PC-9 (cell line): ENCODE results near the gene TTBK1. TPM values are rescaled to one million over a fixed set of nuclear protein-coding genes. Genes with fewer than 3 reads are reported as not detected.

Experiments
- BruUV-seq: library from RNA; stranded (reverse); fragments of 400-500 nt; replicated peaks from 2 replicates; lab custom pipeline; 2021; lab: Mats Ljungman, UMichigan
- CTCF ChIA-PET: fragments of 300-600 bp; sonication (Branson Sonifier 250); formaldehyde crosslinking; loops from one replicate; lab custom pipeline; 2022; ENCODE audit warnings: antibody characterized with exemption; lab: Charles Lee
- POLR2A ChIA-PET: fragments of 300-600 bp; sonication (Branson Sonifier 250); formaldehyde crosslinking; loops from one replicate; lab custom pipeline; 2022; ENCODE audit warnings: antibody characterized with exemption; ENCODE audit not compliant: unreplicated experiment; lab: Charles Lee
- DNase-seq, 2 experiments: peaks; one replicate each; pipeline versions ENCODE4 v3.0.0 to v3.0.0-alpha.2; 2015 to 2022; ENCODE audit warnings: mixed read lengths in 1 of 2
- H2AFZ ChIP-seq: fragments of 200-600 bp; sonication (generic); 2 replicates; pipeline ENCODE4 v1.8.1; 2017; ENCODE audit warnings: antibody characterized with exemption
- H3F3A ChIP-seq: fragments of 200-600 bp; sonication (generic); 2 replicates; pipeline ENCODE4 v1.8.1; 2017; ENCODE audit warnings: antibody characterized with exemption, mild to moderate bottlenecking, low read depth; ENCODE audit not compliant: insufficient read depth
- H3K27ac ChIP-seq: fragments of 200-600 bp; sonication (generic); 2 replicates; pipeline ENCODE4 v1.6.1; 2016; ENCODE audit warnings: mixed run types
- H3K27me3 ChIP-seq: fragments of 200-600 bp; sonication (generic); 2 replicates; pipeline ENCODE4 v1.6.1; 2016; ENCODE audit warnings: low read depth, mixed run types; ENCODE audit not compliant: insufficient read depth
- H3K36me3 ChIP-seq: fragments of 200-600 bp; sonication (generic); 2 replicates; pipeline ENCODE4 v1.6.1; 2016; ENCODE audit warnings: low read depth, mixed run types
- H3K4me1 ChIP-seq: fragments of 200-600 bp; sonication (generic); replicated peaks from 2 replicates; pipeline ENCODE4 v1.6.1; 2016; ENCODE audit warnings: mixed run types; ENCODE audit not compliant: insufficient read depth
- H3K4me2 ChIP-seq: fragments of 200-600 bp; sonication (generic); 2 replicates; pipeline ENCODE4 v1.6.1; 2017; ENCODE audit warnings: mixed run types
- H3K4me3 ChIP-seq: fragments of 200-600 bp; sonication (generic); 2 replicates; pipeline ENCODE4 v1.6.1; 2016; ENCODE audit warnings: mixed run types
- H3K79me2 ChIP-seq: fragments of 200-600 bp; sonication (generic); 2 replicates; pipeline ENCODE4 v1.6.1; 2017; ENCODE audit warnings: low read depth, mixed run types
- H3K9me2 ChIP-seq: fragments of 200-600 bp; sonication (generic); 2 replicates; pipeline ENCODE4 v1.8.1; 2017; ENCODE audit warnings: mild to moderate bottlenecking; ENCODE audit not compliant: insufficient read depth
- H3K9me3 ChIP-seq: fragments of 200-600 bp; sonication (generic); 2 replicates; pipeline ENCODE4 v1.8.1; 2016; ENCODE audit warnings: low read depth; ENCODE audit not compliant: insufficient read depth
- H4K20me1 ChIP-seq: fragments of 200-600 bp; sonication (generic); 2 replicates; pipeline ENCODE4 v1.8.1; 2017; ENCODE audit not compliant: insufficient read depth
- EZH2 ChIP-seq: fragments of 200-600 bp; sonication (generic); IDR thresholded peaks from 2 replicates; pipeline ENCODE4 v1.8.0; 2017; ENCODE audit warnings: antibody characterized with exemption, low read depth
- intact Hi-C: fragments of 100-400 bp; cut with micrococcal nuclease; formaldehyde crosslinking; loops from one replicate; pipeline ENCODE4 v1.10.0; 2022; ENCODE audit not compliant: unreplicated experiment
- total RNA-seq: library from RNA; stranded (reverse); gene quantifications from 2 replicates; pipeline ENCODE4 v1.2.3, GENCODE V29; 2021
- TF ChIP-seq, protein P1 (sequence below): fragments of 200-600 bp; sonication (generic); conservative IDR thresholded peaks from 2 replicates; pipeline ENCODE4 v1.6.1; 2017; ENCODE audit warnings: mixed run types, antibody characterized with exemption, mild to moderate bottlenecking, moderate library complexity

Gene TTBK1
- total RNA-seq, 1 experiment from 2014 or later, result 0.07 TPM

DNA sequence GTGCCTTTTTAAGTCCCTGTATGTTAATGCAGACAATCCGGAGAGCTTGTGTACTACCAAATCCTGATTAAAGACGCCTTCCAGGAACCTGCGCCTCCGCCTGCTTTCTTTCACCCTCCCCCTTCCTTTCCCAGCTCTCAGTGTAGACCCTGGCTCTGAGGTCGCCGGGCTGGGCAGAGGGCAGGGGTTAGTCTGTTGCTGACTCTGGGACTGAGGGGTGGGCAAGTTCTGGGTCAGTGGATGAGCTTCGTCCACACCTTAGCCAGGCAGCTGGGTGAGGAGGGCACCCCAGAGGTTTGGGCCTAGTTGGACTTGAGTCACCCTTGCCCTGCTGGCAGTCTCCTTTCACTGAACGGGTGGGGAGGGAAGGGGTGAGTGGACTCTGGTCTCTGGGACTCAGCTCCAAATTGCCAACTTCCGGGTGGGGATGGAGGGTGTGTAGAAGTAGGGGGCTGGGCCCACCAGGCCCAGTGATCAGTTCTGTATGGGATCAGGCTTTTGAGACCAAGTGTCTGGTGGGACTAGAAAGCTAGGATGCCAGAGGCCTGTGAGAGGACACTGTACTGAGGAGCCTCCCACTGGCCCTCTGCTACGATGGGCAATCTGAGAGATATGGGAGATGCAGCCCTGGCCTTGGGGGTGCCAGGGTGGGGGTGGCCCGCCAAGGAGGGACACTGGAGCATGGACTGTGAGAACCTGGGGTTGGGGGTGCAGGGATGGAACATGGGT is 33.5 kb downstream of the TTBK1 start:
- peaks cover 11% of the 10 kb centered on the region; the same call in 1 of the 2 replicates for H3K27me3 ChIP-seq
- no peaks in the 10 kb centered on the region for H4K20me1 ChIP-seq
- intact Hi-C loops, result no loop called here
- H3K9me2 ChIP-seq, result no peaks in the 10 kb centered on the region
- BruUV-seq, result no TSS peak
- H3K36me3 ChIP-seq, result no peaks in the 10 kb centered on the region
- H3K9me3 ChIP-seq, result no peaks in the 10 kb centered on the region
- no peak overlapping the region for H3K4me2 ChIP-seq
- no peaks in the 10 kb centered on the region for H3K79me2 ChIP-seq
- no peak for DNase-seq
- no peak overlapping the region for H3K4me3 ChIP-seq
- H3K27ac ChIP-seq, result no peak overlapping the region
- ChIA-PET POLR2A (no interaction called here), CTCF (no interaction called here)
- no peaks in the 10 kb centered on the region for H3F3A ChIP-seq
- no peaks in the 10 kb centered on the region for H3K4me1 ChIP-seq
- TF ChIP-seq, protein P1, sequence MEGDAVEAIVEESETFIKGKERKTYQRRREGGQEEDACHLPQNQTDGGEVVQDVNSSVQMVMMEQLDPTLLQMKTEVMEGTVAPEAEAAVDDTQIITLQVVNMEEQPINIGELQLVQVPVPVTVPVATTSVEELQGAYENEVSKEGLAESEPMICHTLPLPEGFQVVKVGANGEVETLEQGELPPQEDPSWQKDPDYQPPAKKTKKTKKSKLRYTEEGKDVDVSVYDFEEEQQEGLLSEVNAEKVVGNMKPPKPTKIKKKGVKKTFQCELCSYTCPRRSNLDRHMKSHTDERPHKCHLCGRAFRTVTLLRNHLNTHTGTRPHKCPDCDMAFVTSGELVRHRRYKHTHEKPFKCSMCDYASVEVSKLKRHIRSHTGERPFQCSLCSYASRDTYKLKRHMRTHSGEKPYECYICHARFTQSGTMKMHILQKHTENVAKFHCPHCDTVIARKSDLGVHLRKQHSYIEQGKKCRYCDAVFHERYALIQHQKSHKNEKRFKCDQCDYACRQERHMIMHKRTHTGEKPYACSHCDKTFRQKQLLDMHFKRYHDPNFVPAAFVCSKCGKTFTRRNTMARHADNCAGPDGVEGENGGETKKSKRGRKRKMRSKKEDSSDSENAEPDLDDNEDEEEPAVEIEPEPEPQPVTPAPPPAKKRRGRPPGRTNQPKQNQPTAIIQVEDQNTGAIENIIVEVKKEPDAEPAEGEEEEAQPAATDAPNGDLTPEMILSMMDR, result no peak
- TF ChIP-seq EZH2, result no peak
- no peak overlapping the region for H2AFZ ChIP-seq

DNA sequence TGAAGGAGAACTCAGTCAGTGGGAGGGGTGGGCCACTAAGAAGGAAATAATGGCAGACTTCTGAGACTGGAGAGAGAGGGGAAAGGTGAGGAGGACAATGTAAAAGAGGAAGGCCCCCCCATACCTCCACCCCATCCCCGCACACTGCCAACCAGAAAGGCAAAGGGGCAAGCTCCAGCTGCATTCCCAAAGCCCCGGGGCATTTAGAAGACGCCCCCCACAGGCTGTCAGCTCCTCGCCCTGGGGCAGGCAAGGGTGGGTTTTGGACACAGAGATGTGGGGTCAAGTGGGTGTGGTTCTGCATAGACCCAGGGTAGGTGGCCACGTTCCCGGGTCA is 34.0 kb downstream of the TTBK1 start:
- no peaks in the 10 kb centered on the region for H3K4me1 ChIP-seq
- no peak for DNase-seq
- H4K20me1 ChIP-seq, result no peaks in the 10 kb centered on the region
- intact Hi-C loops, result no loop called here
- TF ChIP-seq, protein P1, result no peak
- TF ChIP-seq EZH2, result no peak
- no peak overlapping the region for H2AFZ ChIP-seq
- no TSS peak for BruUV-seq
- H3K9me3 ChIP-seq, result no peaks in the 10 kb centered on the region
- H3K79me2 ChIP-seq, result no peaks in the 10 kb centered on the region
- POLR2A ChIA-PET, result no interaction called here
- H3K9me2 ChIP-seq, result no peaks in the 10 kb centered on the region
- H3K27me3 ChIP-seq, result peaks cover 15% of the 10 kb centered on the region; the same call in 1 of the 2 replicates
- CTCF ChIA-PET, result no interaction called here
- H3F3A ChIP-seq, result no peaks in the 10 kb centered on the region
- H3K4me2 ChIP-seq, result no peak overlapping the region
- H3K27ac ChIP-seq, result no peak overlapping the region
- H3K4me3 ChIP-seq, result no peak overlapping the region
- no peaks in the 10 kb centered on the region for H3K36me3 ChIP-seq

DNA sequence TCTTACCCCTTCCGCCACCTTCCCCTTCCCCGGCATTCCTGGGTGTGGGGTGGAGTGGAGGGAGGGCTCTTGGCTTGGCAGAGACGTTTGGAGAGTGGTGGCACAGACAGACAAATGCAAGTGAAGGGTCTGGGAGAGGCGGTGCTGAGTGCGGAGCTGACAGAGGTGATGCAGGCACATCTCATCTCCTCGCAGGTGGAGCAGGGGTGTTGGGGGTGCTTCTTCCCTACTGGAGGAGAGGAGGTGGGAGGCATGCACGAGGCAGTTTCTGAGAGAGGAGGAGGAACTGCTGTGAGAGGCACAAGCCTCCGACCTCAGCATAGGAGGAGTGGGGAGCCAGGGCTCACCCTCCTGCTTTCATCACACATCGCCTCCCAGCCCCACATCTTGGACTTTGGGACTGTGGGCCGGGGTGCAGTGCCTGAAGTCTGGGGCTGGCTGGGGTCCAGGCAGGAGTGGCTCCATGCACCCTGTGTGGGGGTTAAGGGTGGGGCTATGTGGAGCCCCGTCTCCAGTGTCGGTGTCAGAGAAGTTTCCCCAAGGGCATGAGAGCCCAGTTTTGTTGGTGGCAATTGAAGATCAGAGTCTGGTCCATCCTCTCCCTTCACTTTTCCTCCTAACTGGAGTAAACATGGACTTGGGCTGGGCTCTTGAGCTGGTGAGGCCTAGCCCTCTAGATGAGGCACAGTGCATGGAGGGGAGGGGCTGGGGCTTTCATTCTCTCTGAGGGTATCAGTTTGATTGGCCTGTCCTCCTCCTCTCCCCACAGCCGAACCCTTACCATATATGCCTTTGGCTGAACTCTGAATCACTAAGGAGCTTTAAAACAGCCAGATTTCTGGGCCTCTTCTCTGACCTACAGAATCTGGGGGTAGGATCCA is 34.6 kb downstream of the TTBK1 start:
- H2AFZ ChIP-seq, result no peak overlapping the region
- no peak overlapping the region for H3K27ac ChIP-seq
- TF ChIP-seq, protein P1, result no peak
- no peak for TF ChIP-seq EZH2
- no peaks in the 10 kb centered on the region for H3K4me1 ChIP-seq
- no peaks in the 10 kb centered on the region for H3K79me2 ChIP-seq
- H3F3A ChIP-seq, result no peaks in the 10 kb centered on the region
- ChIA-PET POLR2A (no interaction called here), CTCF (interaction anchor here (0.6 kb wide), 1 partner anchor 14 kb away, joined by 3 read pairs; no protein-coding TSS in a partner anchor)
- no peak overlapping the region for H3K4me2 ChIP-seq
- H3K9me2 ChIP-seq, result no peaks in the 10 kb centered on the region
- no peak for DNase-seq
- H3K4me3 ChIP-seq, result no peak overlapping the region
- intact Hi-C loops, result no loop called here
- no peaks in the 10 kb centered on the region for H3K9me3 ChIP-seq
- H3K27me3 ChIP-seq, result peaks cover 15% of the 10 kb centered on the region; the same call in 1 of the 2 replicates
- BruUV-seq, result no TSS peak
- H4K20me1 ChIP-seq, result no peaks in the 10 kb centered on the region
- no peaks in the 10 kb centered on the region for H3K36me3 ChIP-seq
